ENCODE data around the gene UBL7.

DNA sequence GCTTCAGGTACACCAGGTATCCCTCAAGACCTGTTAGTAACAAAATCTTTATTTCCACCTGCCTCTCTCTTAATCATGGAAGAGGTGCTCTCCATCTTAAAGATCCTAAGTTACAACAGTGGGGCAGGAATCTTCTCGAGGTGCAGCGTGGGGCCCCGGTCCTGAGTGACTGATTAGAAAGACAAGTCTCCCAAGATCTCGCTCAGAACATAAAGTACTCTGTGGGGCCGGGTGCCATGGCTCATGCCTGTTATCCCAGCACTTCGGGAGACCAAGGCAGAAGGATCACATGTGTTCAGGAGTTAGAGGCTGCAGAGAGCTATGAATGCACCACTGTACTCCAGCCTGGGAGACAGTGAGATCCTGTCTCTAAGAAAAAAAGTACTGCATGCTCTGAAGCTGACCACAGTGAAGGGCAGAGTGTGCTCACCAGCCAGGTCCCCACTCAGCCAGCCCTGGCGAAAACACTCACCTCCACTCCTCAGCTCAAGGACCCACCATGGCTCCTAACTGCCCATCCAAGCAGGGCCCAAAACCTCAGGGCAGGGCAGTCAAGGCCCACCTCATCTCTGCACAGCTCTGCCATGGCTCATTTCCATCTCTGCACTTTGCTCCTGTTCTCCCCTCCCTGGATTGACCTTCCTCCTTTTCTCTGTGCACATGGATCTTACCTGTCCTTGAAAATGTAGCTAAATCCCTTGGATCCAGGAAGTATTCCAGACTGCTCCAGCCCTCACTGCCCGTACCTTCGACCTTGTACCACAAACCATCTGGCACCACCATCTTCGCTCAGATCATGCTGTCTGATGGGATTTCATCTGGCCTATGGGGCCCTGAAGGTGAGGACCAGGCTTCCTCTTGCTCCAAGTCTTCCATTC lies 34.3 kb downstream of the UBL7 start:
- TF ChIP-seq, protein P1, sequence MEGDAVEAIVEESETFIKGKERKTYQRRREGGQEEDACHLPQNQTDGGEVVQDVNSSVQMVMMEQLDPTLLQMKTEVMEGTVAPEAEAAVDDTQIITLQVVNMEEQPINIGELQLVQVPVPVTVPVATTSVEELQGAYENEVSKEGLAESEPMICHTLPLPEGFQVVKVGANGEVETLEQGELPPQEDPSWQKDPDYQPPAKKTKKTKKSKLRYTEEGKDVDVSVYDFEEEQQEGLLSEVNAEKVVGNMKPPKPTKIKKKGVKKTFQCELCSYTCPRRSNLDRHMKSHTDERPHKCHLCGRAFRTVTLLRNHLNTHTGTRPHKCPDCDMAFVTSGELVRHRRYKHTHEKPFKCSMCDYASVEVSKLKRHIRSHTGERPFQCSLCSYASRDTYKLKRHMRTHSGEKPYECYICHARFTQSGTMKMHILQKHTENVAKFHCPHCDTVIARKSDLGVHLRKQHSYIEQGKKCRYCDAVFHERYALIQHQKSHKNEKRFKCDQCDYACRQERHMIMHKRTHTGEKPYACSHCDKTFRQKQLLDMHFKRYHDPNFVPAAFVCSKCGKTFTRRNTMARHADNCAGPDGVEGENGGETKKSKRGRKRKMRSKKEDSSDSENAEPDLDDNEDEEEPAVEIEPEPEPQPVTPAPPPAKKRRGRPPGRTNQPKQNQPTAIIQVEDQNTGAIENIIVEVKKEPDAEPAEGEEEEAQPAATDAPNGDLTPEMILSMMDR (IDR thresholded peaks at IDR 0.05; ENCODE audit: poor library complexity, severe bottlenecking): no peak
- no peak for TF ChIP-seq MXI1 (conservative IDR thresholded peaks at IDR 0.05; ENCODE audit: poor library complexity, severe bottlenecking)
- no peak for TF ChIP-seq RAD21 (conservative IDR thresholded peaks at IDR 0.05)
- TF ChIP-seq, protein P2, sequence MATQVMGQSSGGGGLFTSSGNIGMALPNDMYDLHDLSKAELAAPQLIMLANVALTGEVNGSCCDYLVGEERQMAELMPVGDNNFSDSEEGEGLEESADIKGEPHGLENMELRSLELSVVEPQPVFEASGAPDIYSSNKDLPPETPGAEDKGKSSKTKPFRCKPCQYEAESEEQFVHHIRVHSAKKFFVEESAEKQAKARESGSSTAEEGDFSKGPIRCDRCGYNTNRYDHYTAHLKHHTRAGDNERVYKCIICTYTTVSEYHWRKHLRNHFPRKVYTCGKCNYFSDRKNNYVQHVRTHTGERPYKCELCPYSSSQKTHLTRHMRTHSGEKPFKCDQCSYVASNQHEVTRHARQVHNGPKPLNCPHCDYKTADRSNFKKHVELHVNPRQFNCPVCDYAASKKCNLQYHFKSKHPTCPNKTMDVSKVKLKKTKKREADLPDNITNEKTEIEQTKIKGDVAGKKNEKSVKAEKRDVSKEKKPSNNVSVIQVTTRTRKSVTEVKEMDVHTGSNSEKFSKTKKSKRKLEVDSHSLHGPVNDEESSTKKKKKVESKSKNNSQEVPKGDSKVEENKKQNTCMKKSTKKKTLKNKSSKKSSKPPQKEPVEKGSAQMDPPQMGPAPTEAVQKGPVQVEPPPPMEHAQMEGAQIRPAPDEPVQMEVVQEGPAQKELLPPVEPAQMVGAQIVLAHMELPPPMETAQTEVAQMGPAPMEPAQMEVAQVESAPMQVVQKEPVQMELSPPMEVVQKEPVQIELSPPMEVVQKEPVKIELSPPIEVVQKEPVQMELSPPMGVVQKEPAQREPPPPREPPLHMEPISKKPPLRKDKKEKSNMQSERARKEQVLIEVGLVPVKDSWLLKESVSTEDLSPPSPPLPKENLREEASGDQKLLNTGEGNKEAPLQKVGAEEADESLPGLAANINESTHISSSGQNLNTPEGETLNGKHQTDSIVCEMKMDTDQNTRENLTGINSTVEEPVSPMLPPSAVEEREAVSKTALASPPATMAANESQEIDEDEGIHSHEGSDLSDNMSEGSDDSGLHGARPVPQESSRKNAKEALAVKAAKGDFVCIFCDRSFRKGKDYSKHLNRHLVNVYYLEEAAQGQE (IDR thresholded peaks at IDR 0.05; ENCODE audit: borderline replicate concordance): no peak
- TF ChIP-seq POLR2AphosphoS5 (IDR thresholded peaks at IDR 0.05): no peak

Measured in neural cell (in vitro differentiated cells).